ENCODE data around the gene COX19.
"Not testable (repeated sequence)": the region's sequence is repeated elsewhere in the genome, so short reads cannot be mapped to it uniquely, and the experiment has no call there.

Gene COX19

DNA sequence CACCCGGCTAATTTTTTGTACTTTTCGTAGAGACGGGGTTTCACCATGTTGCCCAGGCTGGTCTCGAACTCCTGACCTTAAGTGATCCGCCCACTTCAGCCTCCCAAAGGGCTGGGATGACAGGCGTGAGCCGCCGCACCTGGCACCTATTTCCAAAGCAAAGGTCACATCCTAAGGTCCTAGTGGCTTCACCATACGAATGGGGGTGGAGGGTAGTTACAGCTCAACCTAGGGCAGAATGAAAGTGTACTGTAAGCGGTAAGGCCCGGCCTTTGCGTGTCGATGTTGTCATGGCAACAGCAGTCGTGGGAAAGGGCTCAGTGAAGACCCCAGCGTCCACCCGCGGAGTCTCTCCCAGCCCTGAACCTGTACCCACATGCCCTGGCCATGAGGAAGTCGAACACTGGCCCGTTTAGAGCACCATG lies 1.6 kb upstream of the COX19 start:
- no peak for DNase-seq

- no peak for DNase-seq
Observed at GRCh38 chr7:975702-976473, 539 bp upstream of the COX19 start.

GRCh38 chr7:974172-974571 lies 1.2 kb downstream of the COX19 start:
- no peak for DNase-seq

DNA sequence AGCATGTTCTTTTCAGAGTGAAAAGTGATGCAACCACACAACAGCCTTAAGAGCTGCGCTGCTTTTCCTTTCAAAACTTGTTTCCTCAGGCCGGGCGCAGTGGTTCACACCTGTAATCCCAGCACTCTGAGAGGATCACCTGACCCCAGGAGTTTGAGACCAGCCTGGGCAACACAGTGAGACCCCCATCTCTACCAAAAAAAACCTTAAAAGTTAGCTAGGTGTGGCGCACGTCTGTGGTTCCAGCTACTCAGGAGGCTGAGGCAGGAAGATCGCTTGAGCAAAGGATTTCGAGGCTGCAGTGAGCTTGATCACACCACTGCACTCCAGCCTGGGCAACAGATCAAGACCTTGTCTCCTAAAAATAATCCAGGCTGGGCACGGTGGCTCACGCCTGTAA lies 2.0 kb downstream of the COX19 start:
- no peak for DNase-seq

GRCh38 chr7:972676-973309 lies 2.6 kb downstream of the COX19 start:
- DNase-seq: no peak

DNA sequence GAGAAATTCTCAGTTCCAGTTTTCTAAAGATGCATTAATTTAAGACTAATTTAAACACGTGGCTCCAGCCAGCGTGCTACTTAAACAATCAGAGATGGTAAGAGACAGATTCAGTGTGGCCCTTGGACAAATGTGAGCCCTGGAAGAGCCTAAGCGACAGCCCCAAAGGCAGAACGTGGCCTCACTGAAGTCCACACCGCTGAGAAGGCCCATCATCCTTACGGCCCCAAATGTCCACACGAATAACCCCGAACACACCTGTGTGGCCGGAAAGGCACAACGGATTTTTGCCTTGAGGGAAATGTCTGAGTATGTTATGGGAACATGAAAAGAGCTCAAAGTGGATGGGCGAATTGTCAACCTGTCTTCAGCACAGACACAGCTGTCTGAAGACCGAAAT lies 3.2 kb downstream of the COX19 start:
- DNase-seq: no peak

DNA sequence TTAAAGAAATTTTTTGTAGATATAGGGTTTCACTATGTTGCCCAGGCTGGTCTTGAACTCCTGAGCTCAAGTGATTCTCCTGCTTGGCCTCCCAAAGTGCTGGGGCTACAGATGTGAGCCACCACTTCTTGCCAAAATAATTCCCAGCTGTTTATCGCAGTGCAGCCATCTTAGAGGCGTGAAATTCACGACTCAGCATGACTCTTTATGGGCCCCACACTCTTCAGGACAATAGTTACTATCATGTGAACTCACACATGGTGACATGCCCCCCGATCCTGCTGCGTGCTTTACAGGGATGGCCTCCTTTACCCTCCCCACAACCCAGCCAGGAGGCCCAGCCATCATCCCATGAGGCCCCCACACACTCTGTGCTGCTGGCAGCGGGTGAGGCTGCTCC lies 4.6 kb downstream of the COX19 start:
- no peak for DNase-seq

- no peak for DNase-seq
Observed at GRCh38 chr7:969403-969802, 5.9 kb downstream of the COX19 start.

- no peak for DNase-seq
Observed at GRCh38 chr7:968205-969105, 6.9 kb downstream of the COX19 start.

DNA sequence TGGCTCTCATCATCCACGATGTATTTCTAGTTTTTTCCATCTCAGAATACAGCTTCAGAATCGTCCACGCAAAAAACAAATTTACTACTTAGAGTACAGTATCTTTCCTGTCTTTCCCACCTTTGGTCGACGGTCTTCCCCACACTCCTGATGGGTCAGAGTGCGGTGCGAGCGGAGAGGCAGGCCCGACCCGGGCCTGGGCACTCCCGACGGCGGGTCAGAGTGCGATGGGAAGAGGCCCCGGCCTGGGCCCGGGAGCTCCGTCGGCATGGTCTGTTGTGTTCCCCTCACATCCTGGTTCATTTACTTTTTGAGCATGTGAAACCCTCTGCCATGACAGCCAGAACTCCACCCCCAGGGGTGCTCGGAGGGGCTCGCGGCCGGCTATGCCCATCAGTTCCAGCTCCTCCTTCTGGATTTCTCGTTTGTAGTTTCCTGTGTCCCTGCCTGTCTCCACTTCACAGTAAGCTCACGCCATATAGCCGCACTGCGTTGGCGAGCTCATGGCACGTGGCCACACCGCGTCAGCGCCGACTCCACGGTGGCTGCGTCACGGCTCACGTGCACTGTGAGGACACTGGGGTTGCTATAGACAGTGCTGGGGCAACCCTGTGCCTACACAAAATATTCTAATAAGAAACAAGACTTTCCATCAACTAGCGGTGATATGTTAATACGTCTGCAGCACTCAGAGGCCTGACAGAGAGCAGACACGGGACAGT lies 7.8 kb downstream of the COX19 start:
- no peak for DNase-seq

- no peak for DNase-seq
Observed at GRCh38 chr7:966291-967069, 8.9 kb downstream of the COX19 start.

DNA sequence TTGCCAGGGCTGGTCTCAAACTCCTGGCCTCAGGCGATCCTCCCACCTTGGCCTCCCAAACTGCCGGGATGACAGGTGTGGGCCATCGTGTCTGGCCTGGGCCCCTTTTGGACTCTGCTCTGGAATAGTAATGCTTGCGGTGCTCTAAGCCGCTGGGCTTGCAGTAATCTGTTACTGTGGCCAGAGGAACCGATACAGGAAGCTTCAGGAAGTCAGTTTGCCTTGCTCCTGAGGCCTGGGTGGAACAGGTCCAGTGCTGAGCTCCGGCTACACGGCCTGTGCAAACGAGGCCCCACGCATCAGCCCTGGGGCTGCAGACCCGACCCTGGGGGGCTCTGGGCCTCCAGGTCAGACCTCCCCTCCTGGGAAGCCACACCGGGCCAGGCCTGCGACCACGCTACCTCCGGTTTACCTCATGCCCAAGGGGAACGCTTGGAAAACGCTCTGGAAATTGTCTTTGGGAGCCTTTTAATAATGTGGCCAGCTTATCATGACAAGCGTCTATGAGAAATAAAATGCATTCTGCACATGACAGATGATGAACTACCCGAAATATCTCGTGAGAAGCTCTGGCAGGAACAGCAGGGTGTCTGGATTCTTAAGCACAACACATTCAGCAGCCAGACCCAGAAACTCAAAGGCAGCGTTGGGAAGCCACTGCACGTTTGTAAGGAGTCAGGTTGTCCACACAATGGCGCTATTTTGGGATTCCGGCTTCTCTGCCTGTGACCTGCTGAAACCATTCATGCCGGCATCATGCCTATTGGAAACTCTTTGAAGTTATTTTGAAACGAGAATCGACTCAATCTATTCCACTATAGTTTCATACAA lies 10.7 kb downstream of the COX19 start:
- no peak for DNase-seq

DNA sequence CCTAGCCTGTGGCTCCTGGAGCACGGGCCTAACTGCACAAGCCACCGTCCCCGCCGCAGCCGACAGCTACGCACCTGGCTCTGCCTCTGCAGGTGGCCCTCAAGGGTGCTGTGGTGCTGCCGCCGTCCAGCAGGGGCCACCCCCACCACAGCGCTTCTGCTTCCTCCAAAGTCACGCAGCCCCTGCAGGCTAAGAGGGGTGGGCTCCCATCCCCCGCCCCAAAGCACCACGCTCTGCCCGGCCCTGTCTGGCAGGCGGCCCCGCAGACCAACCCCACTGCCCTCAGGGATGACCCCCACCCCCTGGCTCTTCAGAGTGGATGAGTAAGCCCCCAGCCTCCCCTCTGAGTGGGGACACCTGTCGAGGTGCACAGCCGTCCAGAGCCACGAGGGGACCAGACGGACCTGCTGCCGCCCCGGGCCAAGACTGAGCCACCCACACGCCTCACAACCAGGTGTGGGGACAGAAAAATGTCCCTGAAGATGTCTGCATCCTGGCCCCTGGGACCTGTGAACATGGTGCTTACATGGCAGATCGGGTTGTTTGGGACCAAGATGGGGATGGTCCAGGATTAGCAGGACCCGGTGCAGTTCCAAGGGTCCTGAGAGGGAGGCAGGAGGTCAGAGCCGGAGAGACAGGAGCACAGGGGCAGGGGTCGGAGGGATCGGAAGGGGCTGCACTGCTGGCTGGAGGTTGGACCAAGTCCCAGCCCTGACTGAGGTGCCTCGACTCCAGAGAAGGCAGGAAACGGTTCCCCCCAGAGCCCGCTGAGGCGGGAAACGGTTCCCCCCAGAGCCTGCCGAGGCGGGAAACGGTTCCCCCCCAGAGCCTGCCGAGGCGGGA lies 11.9 kb downstream of the COX19 start:
- no peak for DNase-seq

DNA sequence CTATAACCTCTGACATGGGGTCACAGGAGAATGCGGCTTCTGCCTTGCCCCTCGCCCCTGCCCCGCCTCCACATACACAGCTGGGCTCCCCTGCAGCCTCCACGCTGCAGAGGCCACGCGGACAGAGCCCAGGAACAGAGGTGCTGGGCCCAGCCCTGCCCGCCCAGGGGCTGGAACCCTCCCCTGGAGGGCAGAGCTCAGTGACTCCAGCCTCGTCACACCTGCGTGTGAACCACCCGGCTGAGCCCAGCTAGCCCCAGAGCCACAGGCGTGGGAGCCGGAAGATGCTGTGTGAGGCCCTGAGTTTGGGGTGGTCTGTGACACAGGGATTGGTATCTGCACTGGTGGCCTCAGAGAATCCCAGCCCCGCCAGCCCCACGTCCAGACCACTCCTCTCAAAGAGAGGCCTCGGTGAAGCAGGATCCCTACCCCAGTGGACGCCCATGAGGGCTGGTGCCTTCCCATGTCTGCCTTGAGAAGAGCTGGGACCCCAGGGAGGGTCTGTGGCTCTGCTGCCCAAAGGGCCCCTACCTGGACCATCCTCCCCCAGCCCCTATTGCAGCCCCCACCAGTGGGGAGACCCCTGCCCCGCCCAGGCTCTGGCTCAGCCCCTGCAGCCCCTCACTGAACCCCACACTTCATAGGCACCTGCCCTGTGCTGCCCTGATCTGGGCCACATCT lies 12.8 kb downstream of the COX19 start:
- no peak for DNase-seq

- DNase-seq: no peak
Observed at GRCh38 chr7:961546-962400, 13.6 kb downstream of the COX19 start.

GRCh38 chr7:960972-961371 lies 14.4 kb downstream of the COX19 start:
- not testable (repeated sequence) for DNase-seq

GRCh38 chr7:960269-960871 lies 15.0 kb downstream of the COX19 start:
- no peak for DNase-seq

DNA sequence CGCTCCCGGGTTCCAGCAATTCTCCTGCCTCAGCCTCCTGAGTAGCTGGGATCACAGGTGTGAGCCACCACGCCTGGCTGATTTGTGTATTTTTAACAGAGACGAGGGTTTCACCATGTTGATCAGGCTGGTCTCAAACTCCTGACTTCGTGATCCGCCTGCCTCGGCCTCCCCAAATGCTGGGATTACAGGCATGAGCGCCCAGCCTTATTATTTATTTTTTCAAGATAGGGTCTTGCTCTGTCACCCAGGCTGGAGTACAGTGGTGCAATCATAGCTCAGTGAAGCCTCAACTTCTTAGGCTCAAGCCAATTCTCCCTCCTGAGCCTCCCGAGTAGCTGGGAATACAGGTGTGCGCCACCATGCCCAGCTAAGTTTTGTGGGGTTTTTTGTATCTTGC lies 15.6 kb downstream of the COX19 start:
- not testable (repeated sequence) for DNase-seq

All from amniotic stem cell (primary cell).